Body of pancreas (tissue), 4 donors: ENCODE data around the gene RABEP1. TPM values are rescaled to one million over a fixed set of nuclear protein-coding genes. Genes with fewer than 3 reads are reported as not detected.

Source experiments
- ATAC-seq: fragments of 150-250 bp; one replicate; pipeline ENCODE4 v1.9.1; 2016
- DNase-seq, 4 donors: peaks; one replicate each; pipeline ENCODE4 v3.0.0-alpha.2; 2019
- H3K27ac ChIP-seq, 4 donors: fragments of 200-600 bp; sonication (generic); 1 replicate in 3 of 4; 2 replicates in 1 of 4; pipeline versions ENCODE4 v1.5.1 to v1.6.1; 2016 to 2019; ENCODE audit warnings: mild to moderate bottlenecking in 1 of 4, mixed read lengths in 1 of 4, moderate library complexity in 1 of 4
- H3K27me3 ChIP-seq, 2 donors: fragments of 200-600 bp; sonication (generic); one replicate each; pipeline ENCODE4 v1.6.0; 2016; ENCODE audit warnings: mild to moderate bottlenecking in 1 of 2
- H3K36me3 ChIP-seq, 2 donors: fragments of 200-600 bp; sonication (generic); replicated peaks in 1 of 2; 2 replicates each; pipeline ENCODE4 v1.5.1; 2016; ENCODE audit warnings: low read depth in 2 of 2; ENCODE audit not compliant: insufficient read depth in 1 of 2
- H3K4me1 ChIP-seq: fragments of 200-600 bp; sonication (generic); one replicate; pipeline ENCODE4 v1.6.0; 2016
- H3K4me3 ChIP-seq, 2 donors: fragments of 200-600 bp; sonication (generic); 1 replicate in 1 of 2; 2 replicates in 1 of 2; pipeline ENCODE4 v1.5.1; 2016 to 2019
- H3K9me3 ChIP-seq, 3 donors: fragments of 200-600 bp; sonication (generic); 1 replicate in 2 of 3; 2 replicates in 1 of 3; pipeline ENCODE4 v1.5.1; 2016
- CTCF ChIP-seq, 7 experiments: fragments of 450-650 bp in 4 of 7; fragments of 200-600 bp in 3 of 7; sonication (generic) in 3 of 7; IDR thresholded peaks; one replicate each; pipeline ENCODE4 v1.5.1; 2016 to 2019; ENCODE audit warnings: antibody characterized with exemption in 7 of 7
- POLR2A ChIP-seq, 3 donors: fragments of 450-650 bp; IDR thresholded peaks; one replicate each; pipeline ENCODE4 v1.6.1; 2016; ENCODE audit warnings: antibody characterized with exemption in 3 of 3, mild to moderate bottlenecking in 2 of 3
- WGBS, 2 donors: methylation state at CpG; one replicate each; pipeline ENCODE4 v1.1.5; 2017; 5-methylcytosine and 5-hydroxymethylcytosine counted together
- intact Hi-C: fragments of 100-400 bp; cut with DNase I; formaldehyde crosslinking; loops from one replicate; pipeline ENCODE4 v1.15.1; 2023
- total RNA-seq, 2 donors: library from RNA; depleted of rRNA; stranded (reverse); fragments of >200 nt; gene quantifications; one replicate each; pipeline ENCODE4 v1.1.0, GENCODE V29; 2016

Gene RABEP1
- total RNA-seq, 2 donors from 2014 or later = 14.5 to 17.1 TPM

- WGBS, 2 donors = 89 to 95% methylated on average over 1 of the region's 1 CpG
- Histone ChIP-seq H3K27me3 (no peaks in the 10 kb centered on the region), H3K27ac (no peak overlapping the region), H3K4me1 (peaks cover 28% of the 10 kb centered on the region), H3K9me3 (no peaks in the 10 kb centered on the region), H3K36me3 (no peaks in the 10 kb centered on the region), H3K4me3 (no peak overlapping the region)
- intact Hi-C loops = no loop called here
- DNase-seq (no peak), ATAC-seq (no peak)
- TF ChIP-seq CTCF (IDR thresholded peaks at IDR 0.05) (no peak), POLR2A (IDR thresholded peaks at IDR 0.05) (no peak)
These were observed 22.6 kb downstream of the RABEP1 start for GRCh38 chr17:5304636-5305035.

- intact Hi-C loops = no loop called here
- TF ChIP-seq POLR2A (IDR thresholded peaks at IDR 0.05) (no peak), CTCF (IDR thresholded peaks at IDR 0.05) (no peak)
- Histone ChIP-seq H3K9me3 (no peaks in the 10 kb centered on the region), H3K4me3 (no peak overlapping the region), H3K4me1 (peaks cover 27% of the 10 kb centered on the region), H3K27me3 (no peaks in the 10 kb centered on the region), H3K36me3 (no peaks in the 10 kb centered on the region), H3K27ac (no peak overlapping the region)
- DNase-seq (no peak), ATAC-seq (no peak)
These were observed 27.8 kb downstream of the RABEP1 start for GRCh38 chr17:5309851-5310250.

DNA sequence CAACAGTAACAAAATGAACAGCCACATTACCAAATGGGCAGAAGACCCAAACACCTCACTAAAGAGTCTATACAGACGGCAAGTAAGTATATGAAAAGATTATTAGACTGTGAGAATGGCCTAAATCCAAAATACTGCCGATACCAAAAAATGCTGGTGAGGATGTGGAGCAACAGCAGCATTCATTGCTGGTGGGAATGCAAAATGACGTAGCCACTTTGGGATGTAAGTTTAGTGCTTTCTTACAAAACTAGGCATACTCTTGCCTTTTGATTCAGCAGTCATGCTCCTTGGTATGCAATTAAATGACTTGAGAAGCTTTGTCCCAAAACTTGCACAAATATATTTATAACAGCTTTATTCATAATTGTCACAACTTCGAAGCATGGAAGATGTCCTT is 43.8 kb downstream of the RABEP1 start:
- no peaks in the 10 kb centered on the region for H3K36me3 ChIP-seq
- H3K9me3 ChIP-seq = no peaks in the 10 kb centered on the region
- ATAC-seq (no peak), DNase-seq (no peak)
- TF ChIP-seq CTCF (IDR thresholded peaks at IDR 0.05) (no peak), POLR2A (IDR thresholded peaks at IDR 0.05) (no peak)
- no peak overlapping the region for H3K4me3 ChIP-seq
- no peaks in the 10 kb centered on the region for H3K4me1 ChIP-seq
- intact Hi-C loops = no loop called here
- no peaks in the 10 kb centered on the region for H3K27me3 ChIP-seq
- 95 to 97% methylated on average over 4 of the region's 4 CpGs for WGBS, 2 donors
- H3K27ac ChIP-seq = no peak overlapping the region

GRCh38 chr17:5329784-5330557 is 47.9 kb downstream of the RABEP1 start:
- H3K4me1 ChIP-seq = no peaks in the 10 kb centered on the region
- TF ChIP-seq POLR2A (IDR thresholded peaks at IDR 0.05) (no peak), CTCF (IDR thresholded peaks at IDR 0.05) (no peak)
- intact Hi-C loops = no loop called here
- no peaks in the 10 kb centered on the region for H3K9me3 ChIP-seq
- DNase-seq = no peak
- no peak for ATAC-seq
- no peak overlapping the region for H3K27ac ChIP-seq
- WGBS, 2 donors = 36 to 42% methylated on average over 2 of the region's 2 CpGs
- no peaks in the 10 kb centered on the region for H3K36me3 ChIP-seq
- no peak overlapping the region for H3K4me3 ChIP-seq
- H3K27me3 ChIP-seq = no peaks in the 10 kb centered on the region

GRCh38 chr17:5330981-5331380 is 48.9 kb downstream of the RABEP1 start:
- H3K27ac ChIP-seq = no peak overlapping the region

More at GRCh38 chr17:5330981-5331380, 48.9 kb downstream of the RABEP1 start:
- no peaks in the 10 kb centered on the region for H3K9me3 ChIP-seq
- no peaks in the 10 kb centered on the region for H3K27me3 ChIP-seq
- intact Hi-C loops = no loop called here
- no peak overlapping the region for H3K4me3 ChIP-seq
- DNase-seq (no peak), ATAC-seq (no peak)
- H3K4me1 ChIP-seq = no peaks in the 10 kb centered on the region
- no peaks in the 10 kb centered on the region for H3K36me3 ChIP-seq
- TF ChIP-seq POLR2A (IDR thresholded peaks at IDR 0.05) (no peak), CTCF (IDR thresholded peaks at IDR 0.05) (no peak)
- WGBS, 2 donors = 90 to 96% methylated on average over 2 of the region's 2 CpGs
